Liver (tissue), 9 donors: Measurements from ENCODE around the gene MPP3. TPM values are rescaled to one million over a fixed set of nuclear protein-coding genes. Genes with fewer than 3 reads are reported as not detected.

Experiments used
- DNase-seq: peaks from one replicate; pipeline ENCODE4 v3.0.0-alpha.2; 2017; ENCODE audit warnings: low spot score
- H3K27ac ChIP-seq, 2 donors: one replicate each; pipeline ENCODE4 v1.7.0; 2013; ENCODE audit warnings: inconsistent platforms in 2 of 2, low read length in 2 of 2, control low read depth in 1 of 2, low read depth in 1 of 2, mild to moderate bottlenecking in 1 of 2
- H3K27me3 ChIP-seq, 4 donors: one replicate each; pipeline versions ENCODE4 v1.6.1 to v1.7.0; 2013; ENCODE audit warnings: low read length in 3 of 4, inconsistent platforms in 1 of 4, mild to moderate bottlenecking in 1 of 4, moderate library complexity in 1 of 4; ENCODE audit not compliant: control insufficient read depth in 4 of 4, insufficient read depth in 4 of 4
- H3K36me3 ChIP-seq, 4 donors: one replicate each; pipeline versions ENCODE4 v1.6.1 to v1.7.0; 2013; ENCODE audit warnings: low read length in 3 of 4, mild to moderate bottlenecking in 3 of 4, low read depth in 1 of 4, moderate library complexity in 1 of 4; ENCODE audit not compliant: control insufficient read depth in 4 of 4, insufficient read depth in 3 of 4
- H3K4me1 ChIP-seq, 4 donors: one replicate each; pipeline versions ENCODE4 v1.6.1 to v1.7.0; 2013; ENCODE audit warnings: low read length in 3 of 4, mild to moderate bottlenecking in 3 of 4, moderate library complexity in 1 of 4; ENCODE audit not compliant: control insufficient read depth in 4 of 4, insufficient read depth in 4 of 4
- H3K4me3 ChIP-seq, 3 donors: one replicate each; pipeline versions ENCODE4 v1.6.1 to v1.7.0; 2013; ENCODE audit warnings: low read length in 3 of 3, control low read depth in 1 of 3, low read depth in 1 of 3, mild to moderate bottlenecking in 1 of 3
- H3K9ac ChIP-seq, 2 donors: one replicate each; pipeline ENCODE4 v1.7.0; 2013; ENCODE audit warnings: low read length in 2 of 2, mild to moderate bottlenecking in 2 of 2, moderate library complexity in 2 of 2, control low read depth in 1 of 2, low read depth in 1 of 2
- H3K9me3 ChIP-seq, 4 donors: one replicate each; pipeline versions ENCODE4 v1.6.1 to v1.7.0; 2013; ENCODE audit warnings: low read length in 3 of 4; ENCODE audit not compliant: control insufficient read depth in 4 of 4
- EGR1 ChIP-seq, 2 donors: IDR thresholded peaks; 2 replicates each; pipeline ENCODE4 v1.6.1; 2016 to 2018; ENCODE audit warnings: antibody characterized with exemption in 2 of 2, low read depth in 2 of 2
- FOXA1 ChIP-seq: IDR thresholded peaks from 2 replicates; pipeline ENCODE4 v1.6.1; 2016; ENCODE audit warnings: antibody characterized with exemption
- FOXA2 ChIP-seq: IDR thresholded peaks from 2 replicates; pipeline ENCODE4 v1.6.1; 2016; ENCODE audit warnings: antibody characterized with exemption
- GABPA ChIP-seq, 2 donors: IDR thresholded peaks in 1 of 2; conservative IDR thresholded peaks in 1 of 2; 2 replicates each; pipeline ENCODE4 v1.6.1; 2016; ENCODE audit warnings: antibody characterized with exemption in 2 of 2, mild to moderate bottlenecking in 1 of 2, moderate library complexity in 1 of 2
- HNF4A ChIP-seq, 2 donors: conservative IDR thresholded peaks; 2 replicates each; pipeline ENCODE4 v1.6.1; 2016; ENCODE audit warnings: antibody characterized with exemption in 2 of 2, mild to moderate bottlenecking in 2 of 2
- HNF4G ChIP-seq: IDR thresholded peaks from 2 replicates; pipeline ENCODE4 v1.6.1; 2016; ENCODE audit warnings: antibody characterized with exemption
- JUND ChIP-seq, 2 donors: IDR thresholded peaks; 2 replicates each; pipeline ENCODE4 v1.6.1; 2016; ENCODE audit warnings: antibody characterized with exemption in 2 of 2
- NR2F2 ChIP-seq: IDR thresholded peaks from 2 replicates; pipeline ENCODE4 v1.6.1; 2016; ENCODE audit warnings: antibody characterized with exemption
- RAD21 ChIP-seq, 2 donors: IDR thresholded peaks; 2 replicates each; pipeline ENCODE4 v1.6.1; 2016; ENCODE audit warnings: antibody characterized with exemption in 2 of 2, mild to moderate bottlenecking in 2 of 2
- RXRA ChIP-seq, 2 donors: IDR thresholded peaks; 2 replicates each; pipeline ENCODE4 v1.6.1; 2017 to 2018; ENCODE audit warnings: antibody characterized with exemption in 2 of 2, mild to moderate bottlenecking in 1 of 2
- SP1 ChIP-seq: IDR thresholded peaks from 2 replicates; pipeline ENCODE4 v1.6.1; 2018; ENCODE audit warnings: antibody characterized with exemption, mild to moderate bottlenecking
- TAF1 ChIP-seq: conservative IDR thresholded peaks from 2 replicates; pipeline ENCODE4 v1.6.1; 2016; ENCODE audit warnings: antibody characterized with exemption, mild to moderate bottlenecking
- YY1 ChIP-seq: IDR thresholded peaks from 2 replicates; pipeline ENCODE4 v1.6.1; 2016; ENCODE audit warnings: antibody characterized with exemption, mild to moderate bottlenecking
- WGBS: extraction: QIAGEN DNeasy Blood & Tissue Kit; methylation state at CpG from one replicate; pipeline ENCODE4 v1.1.7; 2013; 5-methylcytosine and 5-hydroxymethylcytosine counted together
- polyA plus RNA-seq, 2 donors: library from polyadenylated mRNA; stranded (reverse) in 1 of 2; unstranded in 1 of 2; fragments of 200-250 nt in 1 of 2; fragments of >200 nt in 1 of 2; fragmentation: Nextera tagmentation in 1 of 2; extraction: Ambion mirVana in 1 of 2; gene quantifications; one replicate each; pipeline versions ENCODE4 v1.2.1 to v1.2.3, GENCODE V29; 2013 to 2015
- total RNA-seq, 2 donors: library from RNA; depleted of rRNA; stranded (reverse); fragments of >200 nt; gene quantifications; one replicate each; pipeline ENCODE4 v1.2.3, GENCODE V29; 2014
- TF ChIP-seq, protein P1 (sequence below): IDR thresholded peaks from 2 replicates; pipeline ENCODE4 v1.6.1; 2016; ENCODE audit warnings: antibody characterized with exemption
- TF ChIP-seq, protein P2 (sequence below): IDR thresholded peaks from 2 replicates; pipeline ENCODE4 v1.6.1; 2016; ENCODE audit warnings: antibody characterized with exemption
- TF ChIP-seq, protein P3 (sequence below): IDR thresholded peaks from 2 replicates; pipeline ENCODE4 v1.6.1; 2016; ENCODE audit warnings: antibody characterized with exemption, mild to moderate bottlenecking
- TF ChIP-seq, protein P4 (sequence below): fragments of 150-350 bp; IDR thresholded peaks from 2 replicates; pipeline ENCODE4 v1.5.1; 2017; ENCODE audit warnings: improper control_type of control experiment, low read depth, low read length; ENCODE audit not compliant: missing input control
- TF ChIP-seq, protein P5 (sequence below): IDR thresholded peaks from 2 replicates; pipeline ENCODE4 v1.6.1; 2016; ENCODE audit warnings: antibody characterized with exemption
- donor health status: healthy.
- donor health status: healthy.
- donor health status: healthy.
- donor health status: healthy.
- donor health status: healthy.

Gene MPP3
- total and polyA plus RNA-seq, 4 donors, result 0.23 to 1.3 (median 0.72) TPM

DNA sequence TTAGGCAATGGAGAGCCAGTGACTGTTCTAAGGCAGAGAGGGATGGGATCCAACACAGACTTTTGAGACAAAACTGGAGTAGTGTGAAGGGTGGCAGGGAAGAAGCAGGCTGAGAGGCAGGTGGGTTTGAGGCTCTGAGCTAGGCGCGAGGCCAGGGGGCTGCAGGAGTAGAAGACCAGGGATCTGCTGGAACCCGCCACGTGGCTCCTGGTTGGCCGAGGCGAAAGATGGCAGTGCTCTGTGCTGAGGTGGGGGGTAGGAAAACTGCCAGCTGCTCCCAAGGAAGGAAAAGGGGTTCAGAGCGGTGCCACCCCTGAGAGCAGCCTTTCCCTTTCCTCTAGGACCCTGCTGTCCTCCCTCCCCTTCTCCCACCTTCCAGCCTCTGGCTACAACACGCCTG is 19.6 kb upstream of the MPP3 start:
- no peak overlapping the region for H3K4me3 ChIP-seq
- H3K36me3 ChIP-seq, result no peaks in the 10 kb centered on the region
- H3K9me3 ChIP-seq, result no peaks in the 10 kb centered on the region
- 94% methylated on average over 8 of the region's 8 CpGs for WGBS
- H3K9ac ChIP-seq, result no peak overlapping the region
- no peaks in the 10 kb centered on the region for H3K4me1 ChIP-seq
- no peaks in the 10 kb centered on the region for H3K27me3 ChIP-seq
- DNase-seq, result no peak
- TF ChIP-seq, protein P1, sequence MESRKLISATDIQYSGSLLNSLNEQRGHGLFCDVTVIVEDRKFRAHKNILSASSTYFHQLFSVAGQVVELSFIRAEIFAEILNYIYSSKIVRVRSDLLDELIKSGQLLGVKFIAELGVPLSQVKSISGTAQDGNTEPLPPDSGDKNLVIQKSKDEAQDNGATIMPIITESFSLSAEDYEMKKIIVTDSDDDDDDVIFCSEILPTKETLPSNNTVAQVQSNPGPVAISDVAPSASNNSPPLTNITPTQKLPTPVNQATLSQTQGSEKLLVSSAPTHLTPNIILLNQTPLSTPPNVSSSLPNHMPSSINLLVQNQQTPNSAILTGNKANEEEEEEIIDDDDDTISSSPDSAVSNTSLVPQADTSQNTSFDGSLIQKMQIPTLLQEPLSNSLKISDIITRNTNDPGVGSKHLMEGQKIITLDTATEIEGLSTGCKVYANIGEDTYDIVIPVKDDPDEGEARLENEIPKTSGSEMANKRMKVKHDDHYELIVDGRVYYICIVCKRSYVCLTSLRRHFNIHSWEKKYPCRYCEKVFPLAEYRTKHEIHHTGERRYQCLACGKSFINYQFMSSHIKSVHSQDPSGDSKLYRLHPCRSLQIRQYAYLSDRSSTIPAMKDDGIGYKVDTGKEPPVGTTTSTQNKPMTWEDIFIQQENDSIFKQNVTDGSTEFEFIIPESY, result no peak
- no peak for TF ChIP-seq RXRA (IDR thresholded peaks at IDR 0.05)
- TF ChIP-seq NR2F2, result no peak
- no peak for TF ChIP-seq GABPA (IDR thresholded peaks at IDR 0.05 in 1 of 2, conservative IDR thresholded peaks at IDR 0.05 in 1 of 2)
- TF ChIP-seq RAD21 (IDR thresholded peaks at IDR 0.05), result no peak
- TF ChIP-seq, protein P2, sequence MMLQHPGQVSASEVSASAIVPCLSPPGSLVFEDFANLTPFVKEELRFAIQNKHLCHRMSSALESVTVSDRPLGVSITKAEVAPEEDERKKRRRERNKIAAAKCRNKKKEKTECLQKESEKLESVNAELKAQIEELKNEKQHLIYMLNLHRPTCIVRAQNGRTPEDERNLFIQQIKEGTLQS, result no peak
- TF ChIP-seq, protein P3, sequence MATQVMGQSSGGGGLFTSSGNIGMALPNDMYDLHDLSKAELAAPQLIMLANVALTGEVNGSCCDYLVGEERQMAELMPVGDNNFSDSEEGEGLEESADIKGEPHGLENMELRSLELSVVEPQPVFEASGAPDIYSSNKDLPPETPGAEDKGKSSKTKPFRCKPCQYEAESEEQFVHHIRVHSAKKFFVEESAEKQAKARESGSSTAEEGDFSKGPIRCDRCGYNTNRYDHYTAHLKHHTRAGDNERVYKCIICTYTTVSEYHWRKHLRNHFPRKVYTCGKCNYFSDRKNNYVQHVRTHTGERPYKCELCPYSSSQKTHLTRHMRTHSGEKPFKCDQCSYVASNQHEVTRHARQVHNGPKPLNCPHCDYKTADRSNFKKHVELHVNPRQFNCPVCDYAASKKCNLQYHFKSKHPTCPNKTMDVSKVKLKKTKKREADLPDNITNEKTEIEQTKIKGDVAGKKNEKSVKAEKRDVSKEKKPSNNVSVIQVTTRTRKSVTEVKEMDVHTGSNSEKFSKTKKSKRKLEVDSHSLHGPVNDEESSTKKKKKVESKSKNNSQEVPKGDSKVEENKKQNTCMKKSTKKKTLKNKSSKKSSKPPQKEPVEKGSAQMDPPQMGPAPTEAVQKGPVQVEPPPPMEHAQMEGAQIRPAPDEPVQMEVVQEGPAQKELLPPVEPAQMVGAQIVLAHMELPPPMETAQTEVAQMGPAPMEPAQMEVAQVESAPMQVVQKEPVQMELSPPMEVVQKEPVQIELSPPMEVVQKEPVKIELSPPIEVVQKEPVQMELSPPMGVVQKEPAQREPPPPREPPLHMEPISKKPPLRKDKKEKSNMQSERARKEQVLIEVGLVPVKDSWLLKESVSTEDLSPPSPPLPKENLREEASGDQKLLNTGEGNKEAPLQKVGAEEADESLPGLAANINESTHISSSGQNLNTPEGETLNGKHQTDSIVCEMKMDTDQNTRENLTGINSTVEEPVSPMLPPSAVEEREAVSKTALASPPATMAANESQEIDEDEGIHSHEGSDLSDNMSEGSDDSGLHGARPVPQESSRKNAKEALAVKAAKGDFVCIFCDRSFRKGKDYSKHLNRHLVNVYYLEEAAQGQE, result no peak
- no peak for TF ChIP-seq FOXA1
- TF ChIP-seq HNF4A (conservative IDR thresholded peaks at IDR 0.05), result no peak
- TF ChIP-seq, protein P4, sequence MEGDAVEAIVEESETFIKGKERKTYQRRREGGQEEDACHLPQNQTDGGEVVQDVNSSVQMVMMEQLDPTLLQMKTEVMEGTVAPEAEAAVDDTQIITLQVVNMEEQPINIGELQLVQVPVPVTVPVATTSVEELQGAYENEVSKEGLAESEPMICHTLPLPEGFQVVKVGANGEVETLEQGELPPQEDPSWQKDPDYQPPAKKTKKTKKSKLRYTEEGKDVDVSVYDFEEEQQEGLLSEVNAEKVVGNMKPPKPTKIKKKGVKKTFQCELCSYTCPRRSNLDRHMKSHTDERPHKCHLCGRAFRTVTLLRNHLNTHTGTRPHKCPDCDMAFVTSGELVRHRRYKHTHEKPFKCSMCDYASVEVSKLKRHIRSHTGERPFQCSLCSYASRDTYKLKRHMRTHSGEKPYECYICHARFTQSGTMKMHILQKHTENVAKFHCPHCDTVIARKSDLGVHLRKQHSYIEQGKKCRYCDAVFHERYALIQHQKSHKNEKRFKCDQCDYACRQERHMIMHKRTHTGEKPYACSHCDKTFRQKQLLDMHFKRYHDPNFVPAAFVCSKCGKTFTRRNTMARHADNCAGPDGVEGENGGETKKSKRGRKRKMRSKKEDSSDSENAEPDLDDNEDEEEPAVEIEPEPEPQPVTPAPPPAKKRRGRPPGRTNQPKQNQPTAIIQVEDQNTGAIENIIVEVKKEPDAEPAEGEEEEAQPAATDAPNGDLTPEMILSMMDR, result no peak
- no peak for TF ChIP-seq HNF4G
- no peak for TF ChIP-seq JUND (IDR thresholded peaks at IDR 0.05)
- no peak for TF ChIP-seq YY1
- no peak for TF ChIP-seq FOXA2
- TF ChIP-seq, protein P5, sequence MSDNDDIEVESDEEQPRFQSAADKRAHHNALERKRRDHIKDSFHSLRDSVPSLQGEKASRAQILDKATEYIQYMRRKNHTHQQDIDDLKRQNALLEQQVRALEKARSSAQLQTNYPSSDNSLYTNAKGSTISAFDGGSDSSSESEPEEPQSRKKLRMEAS, result no peak
- TF ChIP-seq EGR1 (IDR thresholded peaks at IDR 0.05; ENCODE audit: low read depth in 2 of 2), result no peak
- TF ChIP-seq TAF1, result no peak
- TF ChIP-seq SP1, result no peak
- no peak overlapping the region for H3K27ac ChIP-seq
